Measurements from ENCODE around the gene CAMK2D. TPM values are rescaled to one million over a fixed set of nuclear protein-coding genes. Genes with fewer than 3 reads are reported as not detected.

The CAMK2D gene
- total and polyA plus RNA-seq, 12 donors = 55.6 to 286 (median 221) TPM

- no peak overlapping the region for H3K4me3 ChIP-seq
- no peak for ATAC-seq
- intact Hi-C loops (cut with DNase I) = no loop called here
- H3K9me3 ChIP-seq = peaks cover 0 to 8% (median 0%) of the 10 kb centered on the region in 11 donors
- 85 to 87% methylated on average over 1 of the region's 1 CpG for WGBS, 2 donors
- TF ChIP-seq CTCF (IDR thresholded peaks at IDR 0.05) = no peak
- DNase-seq = no peak
- H3K27me3 ChIP-seq = no peaks in the 10 kb centered on the region
- H3K27ac ChIP-seq = no peak overlapping the region
- H3K36me3 ChIP-seq = no peaks in the 10 kb centered on the region
- H3K4me1 ChIP-seq = peaks cover 0 to 30% (median 24%) of the 10 kb centered on the region in 9 donors
Measured at GRCh38 chr4:113433116-113433515, 328.4 kb downstream of the CAMK2D start.

DNA sequence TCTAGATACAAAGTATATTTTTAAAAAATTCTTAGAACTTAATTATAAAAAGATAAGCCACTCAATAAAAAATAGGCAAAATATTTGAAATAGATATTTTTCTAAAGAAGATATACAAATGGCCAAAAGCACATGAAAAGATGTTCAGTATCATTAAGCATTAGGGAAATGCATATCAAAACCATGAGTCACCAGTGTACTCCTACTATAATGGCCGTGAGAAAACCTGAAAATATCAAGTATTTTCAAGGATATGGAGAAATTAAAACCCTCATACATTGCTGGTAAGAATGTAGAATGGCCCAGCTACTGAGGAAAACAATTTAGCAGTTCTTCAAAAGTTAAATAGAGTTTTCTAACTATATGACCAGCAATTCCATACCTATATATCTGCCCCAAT lies 337.9 kb downstream of the CAMK2D start:
- ATAC-seq (no peak), DNase-seq (no peak)
- Histone ChIP-seq H3K4me1 (no peaks in the 10 kb centered on the region), H3K27me3 (no peaks in the 10 kb centered on the region), H3K9me3 (peaks cover 0 to 36% (median 4%) of the 10 kb centered on the region in 11 donors), H3K27ac (no peak overlapping the region), H3K4me3 (no peak overlapping the region), H3K36me3 (no peaks in the 10 kb centered on the region)
- no peak for TF ChIP-seq CTCF (IDR thresholded peaks at IDR 0.05)
- intact Hi-C loops (cut with DNase I) = no loop called here
- 69 to 70% methylated on average over 1 of the region's 1 CpG for WGBS, 2 donors

DNA sequence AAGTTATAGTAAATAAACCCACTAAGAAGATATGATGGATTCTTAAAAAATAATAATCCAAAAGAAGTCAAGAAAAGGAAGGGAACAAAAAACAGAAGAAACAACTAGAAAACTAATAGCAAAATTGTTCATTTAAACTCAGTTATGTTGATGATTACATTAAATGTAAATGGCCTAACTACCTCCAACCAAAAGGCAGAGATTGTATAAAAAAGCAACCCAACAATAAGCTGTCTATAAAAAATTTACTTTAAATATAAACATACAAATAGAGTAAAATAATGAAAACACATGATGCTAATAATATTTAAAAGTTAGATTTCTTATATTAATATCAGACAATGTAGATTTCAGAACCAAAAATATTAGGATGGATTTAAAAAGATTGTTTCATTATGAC lies 340.6 kb downstream of the CAMK2D start:
- Histone ChIP-seq H3K36me3 (no peaks in the 10 kb centered on the region), H3K27ac (no peak overlapping the region), H3K4me3 (no peak overlapping the region), H3K27me3 (no peaks in the 10 kb centered on the region), H3K9me3 (peaks cover 0 to 44% (median 9%) of the 10 kb centered on the region in 11 donors), H3K4me1 (no peaks in the 10 kb centered on the region)
- no peak for TF ChIP-seq CTCF (IDR thresholded peaks at IDR 0.05)
- intact Hi-C loops (cut with DNase I) = no loop called here
- no peak for DNase-seq
- no peak for ATAC-seq

- Histone ChIP-seq H3K4me3 (no peak overlapping the region), H3K27me3 (no peaks in the 10 kb centered on the region), H3K27ac (no peak overlapping the region), H3K4me1 (no peaks in the 10 kb centered on the region), H3K36me3 (no peaks in the 10 kb centered on the region), H3K9me3 (peaks cover 0 to 42% (median 9%) of the 10 kb centered on the region in 11 donors)
- intact Hi-C loops (cut with DNase I) = loop anchor here in 1 of 10 donors (10.0 kb wide), 1 partner anchor 655 kb away; no protein-coding TSS in a partner anchor
- 95 to 96% methylated on average over 2 of the region's 2 CpGs for WGBS, 2 donors
- TF ChIP-seq CTCF (IDR thresholded peaks at IDR 0.05) = no peak
- DNase-seq = no peak
- ATAC-seq = no peak
Measured at GRCh38 chr4:113419631-113420030, 341.9 kb downstream of the CAMK2D start.

Measured in heart right ventricle (tissue), 16 donors.